ENCODE measurements around the gene SPEM1.

- TF ChIP-seq CTCF (IDR thresholded peaks at IDR 0.05) (no peak), POLR2A (IDR thresholded peaks at IDR 0.05) (no peak), EP300 (IDR thresholded peaks at IDR 0.05) (no peak)
These were observed 13.0 kb upstream of the SPEM1 start for GRCh38 chr17:7407082-7407481.
